ENCODE results near the gene CFAP74. TPM values are rescaled to one million over a fixed set of nuclear protein-coding genes. Genes with fewer than 3 reads are reported as not detected.

CFAP74 gene
- total RNA-seq, 1 donor from 2014 or later, result 0.41 TPM

GRCh38 chr1:1957533-1957961 is 46.0 kb downstream of the CFAP74 start:
- no peak for DNase-seq (ENCODE audit: low spot score in 2 of 2)
- no peak for FAIRE-seq

GRCh38 chr1:1956586-1957532 is 46.7 kb downstream of the CFAP74 start:
- FAIRE-seq (no peak), DNase-seq (ENCODE audit: low spot score in 2 of 2) (no peak)

- FAIRE-seq (no peak), DNase-seq (ENCODE audit: low spot score in 2 of 2) (no peak)
Observed at GRCh38 chr1:1956101-1956500, 47.5 kb downstream of the CFAP74 start.

- FAIRE-seq (no peak), DNase-seq (ENCODE audit: low spot score in 2 of 2) (no peak)
Observed at GRCh38 chr1:1955621-1956094, 47.9 kb downstream of the CFAP74 start.

- FAIRE-seq (no peak), DNase-seq (ENCODE audit: low spot score in 2 of 2) (no peak)
Observed at GRCh38 chr1:1954831-1955441, 48.6 kb downstream of the CFAP74 start.

- FAIRE-seq, result no peak
- no peak for DNase-seq (ENCODE audit: low spot score in 2 of 2)
Observed at GRCh38 chr1:1954015-1954414, 49.6 kb downstream of the CFAP74 start.

- FAIRE-seq (no peak), DNase-seq (ENCODE audit: low spot score in 2 of 2) (no peak)
Observed at GRCh38 chr1:1950940-1951339, 52.6 kb downstream of the CFAP74 start.

- DNase-seq (ENCODE audit: low spot score in 2 of 2) (no peak), FAIRE-seq (no peak)
Observed at GRCh38 chr1:1948783-1949182, 54.8 kb downstream of the CFAP74 start.

GRCh38 chr1:1947493-1947892 is 56.1 kb downstream of the CFAP74 start:
- no peak for DNase-seq (ENCODE audit: low spot score in 2 of 2)
- no peak for FAIRE-seq

GRCh38 chr1:1946540-1946939 is 57.0 kb downstream of the CFAP74 start:
- DNase-seq (ENCODE audit: low spot score in 2 of 2), result no peak
- FAIRE-seq, result no peak

- FAIRE-seq, result no peak
Observed at GRCh38 chr1:1945782-1946393, 57.7 kb downstream of the CFAP74 start.

GRCh38 chr1:1943834-1944570 is 59.6 kb downstream of the CFAP74 start:
- DNase-seq (ENCODE audit: low spot score in 2 of 2) (peak; percentile 63 to 79), FAIRE-seq (no peak)

More at GRCh38 chr1:1945782-1946393, 57.7 kb downstream of the CFAP74 start:
- DNase-seq (ENCODE audit: low spot score in 2 of 2), result no peak

- no peak for DNase-seq (ENCODE audit: low spot score in 2 of 2)
- FAIRE-seq, result no peak
Observed at GRCh38 chr1:1942753-1943656, 60.6 kb downstream of the CFAP74 start.

GRCh38 chr1:1941868-1942752 is 61.5 kb downstream of the CFAP74 start:
- no peak for FAIRE-seq
- no peak for DNase-seq (ENCODE audit: low spot score in 2 of 2)

- FAIRE-seq (no peak), DNase-seq (ENCODE audit: low spot score in 2 of 2) (no peak)
Observed at GRCh38 chr1:1941211-1941841, 62.3 kb downstream of the CFAP74 start.

- FAIRE-seq (no peak), DNase-seq (ENCODE audit: low spot score in 2 of 2) (no peak)
Observed at GRCh38 chr1:1940123-1940425, 63.5 kb downstream of the CFAP74 start.

GRCh38 chr1:1939296-1940122 is 64.1 kb downstream of the CFAP74 start:
- no peak for FAIRE-seq
- no peak for DNase-seq (ENCODE audit: low spot score in 2 of 2)
